NOMO-1 (cell line): ENCODE results near the gene TRAF1.

Experiments
- DNase-seq, 2 experiments: peaks; one replicate each; lab custom pipeline; 2025; ENCODE audit not compliant: unreplicated experiment in 2 of 2; lab: John Stamatoyannopoulos, UW

TRAF1 gene

DNA sequence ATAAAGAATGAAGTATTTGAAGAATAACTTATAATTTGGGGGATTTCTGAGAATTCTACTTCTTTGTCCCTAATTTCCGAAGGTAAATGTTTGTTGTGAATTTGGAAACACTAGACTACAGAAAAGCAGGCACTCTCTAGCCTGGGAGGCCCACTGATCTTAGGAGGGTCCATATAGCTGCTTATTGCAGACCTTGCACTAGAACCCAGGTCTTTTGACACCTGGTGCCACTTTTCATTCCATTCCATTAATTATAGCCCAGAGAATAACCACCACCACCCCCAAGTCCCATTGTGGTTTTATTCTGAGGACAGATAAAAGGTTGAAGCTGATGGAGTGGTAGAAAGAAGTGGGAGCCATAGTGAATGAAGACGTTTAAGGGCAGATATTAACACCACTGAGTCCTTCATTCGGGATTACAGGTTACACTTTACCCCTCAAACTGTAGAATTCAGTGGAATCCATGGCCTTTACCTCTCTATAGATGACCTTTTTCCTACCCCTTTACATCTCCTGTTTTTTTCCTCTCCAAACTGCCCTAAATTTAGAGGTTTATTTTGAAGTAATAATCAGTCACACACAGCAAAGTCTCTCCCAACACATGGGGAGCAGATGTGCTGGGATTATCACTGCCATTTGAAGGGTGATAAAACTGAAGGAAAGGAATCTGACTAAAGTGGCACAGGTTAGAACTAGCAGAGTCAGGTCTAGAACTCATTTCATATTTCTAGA is 71.8 kb downstream of the TRAF1 start:
- DNase-seq, result no peak

DNA sequence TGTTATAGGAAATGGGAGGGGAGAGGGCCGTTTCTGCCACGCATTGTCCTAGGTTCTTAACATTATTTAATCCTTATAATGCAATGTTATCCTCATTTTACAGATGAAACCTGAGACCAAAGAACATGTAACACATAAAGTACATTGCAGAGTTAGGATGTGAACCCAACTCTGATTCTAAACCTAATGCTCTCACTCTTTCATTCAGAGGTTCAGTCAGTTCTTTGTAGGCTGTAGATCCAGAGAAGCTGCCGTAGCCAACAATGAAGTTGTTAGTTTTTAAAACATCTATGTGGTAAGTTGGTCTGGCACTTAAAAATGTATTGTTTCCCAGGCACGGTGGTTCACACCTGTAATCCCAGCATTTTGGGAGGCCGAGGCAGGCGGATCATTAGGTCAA is 73.4 kb downstream of the TRAF1 start:
- no peak for DNase-seq
